Naive B cell (primary cell): Measurements from ENCODE around the gene TRAF3IP3. TPM values are rescaled to one million over a fixed set of nuclear protein-coding genes. Genes with fewer than 3 reads are reported as not detected.
A peak's percentile ranks its signal among the peaks of the same experiment; 100 is the strongest.

Experiments
- ATAC-seq, 2 donors: fragments of 150-1000 bp; cut with Tn5 transposase; 2 replicates each; pipeline ENCODE4 v1.10.0; 2021; ENCODE audit warnings: low read depth in 2 of 2, mild to moderate bottlenecking in 2 of 2, moderate library complexity in 2 of 2
- DNase-seq: peaks from one replicate; pipeline ENCODE4 v3.0.0; 2022
- H3K27ac Mint-ChIP-seq, 6 donors: one replicate each; pipeline ENCODE4 v1.8.0; 2020 to 2022; ENCODE audit warnings: mild to moderate bottlenecking in 6 of 6, mixed read lengths in 6 of 6, moderate library complexity in 5 of 6, inconsistent platforms in 2 of 6
- H3K27me3 Mint-ChIP-seq, 3 donors: one replicate each; pipeline ENCODE4 v1.8.0; 2021 to 2022; ENCODE audit warnings: mixed read lengths in 3 of 3, mild to moderate bottlenecking in 1 of 3
- H3K36me3 Mint-ChIP-seq, 2 donors: one replicate each; pipeline ENCODE4 v1.8.0; 2020 to 2022; ENCODE audit warnings: mixed read lengths in 2 of 2, inconsistent platforms in 1 of 2, mild to moderate bottlenecking in 1 of 2
- H3K4me1 Mint-ChIP-seq, 3 donors: one replicate each; pipeline ENCODE4 v1.8.0; 2020 to 2022; ENCODE audit warnings: mixed read lengths in 3 of 3, inconsistent platforms in 1 of 3, mild to moderate bottlenecking in 1 of 3, moderate library complexity in 1 of 3
- H3K4me3 Mint-ChIP-seq, 8 donors: one replicate each; pipeline ENCODE4 v1.8.0; 2020 to 2022; ENCODE audit warnings: mild to moderate bottlenecking in 8 of 8, mixed read lengths in 8 of 8, moderate library complexity in 8 of 8, inconsistent platforms in 2 of 8
- H3K9me3 Mint-ChIP-seq, 7 donors: one replicate each; pipeline ENCODE4 v1.8.0; 2020 to 2022; ENCODE audit warnings: mixed read lengths in 7 of 7, mild to moderate bottlenecking in 5 of 7, inconsistent platforms in 2 of 7, moderate library complexity in 1 of 7
- polyA plus RNA-seq, 6 donors: library from polyadenylated mRNA; unstranded; fragments of 300-500 nt; fragmentation: Illumina TruSeq; gene quantifications; one replicate each; pipeline ENCODE4 v1.2.3, GENCODE V29; 2021; ENCODE audit warnings: low read depth in 6 of 6

TRAF3IP3 gene
- polyA plus RNA-seq, 6 donors from 2014 or later: 161 to 281 (median 243) TPM

DNA sequence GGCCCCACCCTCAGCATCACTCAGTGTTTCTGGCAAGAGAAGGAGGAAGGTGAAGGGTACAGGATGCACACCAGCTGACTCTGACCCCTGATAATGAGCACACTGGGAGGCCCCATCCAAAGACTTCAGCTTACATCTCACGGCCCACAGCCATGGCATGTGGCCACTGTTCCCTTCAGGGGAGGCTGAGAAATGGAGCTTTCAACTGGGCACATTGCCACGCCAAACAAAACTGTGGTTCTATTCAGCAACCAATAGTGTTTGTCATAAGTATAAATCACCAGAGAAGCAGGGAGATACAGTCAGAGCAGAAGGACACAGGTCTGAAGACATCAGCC lies 12.7 kb upstream of the TRAF3IP3 start:
- no peak overlapping the region for H3K4me3 Mint-ChIP-seq
- no peaks in the 10 kb centered on the region for H3K36me3 Mint-ChIP-seq
- no peaks in the 10 kb centered on the region for H3K9me3 Mint-ChIP-seq
- ATAC-seq (no peak), DNase-seq (no peak)
- H3K27ac Mint-ChIP-seq: peak overlapping the region in 1 of 6 donors; percentile 10
- H3K4me1 Mint-ChIP-seq: peaks cover 1 to 8% (median 6%) of the 10 kb centered on the region in 3 donors
- H3K27me3 Mint-ChIP-seq: peaks cover 0 to under 1% (median 0%) of the 10 kb centered on the region in 3 donors

DNA sequence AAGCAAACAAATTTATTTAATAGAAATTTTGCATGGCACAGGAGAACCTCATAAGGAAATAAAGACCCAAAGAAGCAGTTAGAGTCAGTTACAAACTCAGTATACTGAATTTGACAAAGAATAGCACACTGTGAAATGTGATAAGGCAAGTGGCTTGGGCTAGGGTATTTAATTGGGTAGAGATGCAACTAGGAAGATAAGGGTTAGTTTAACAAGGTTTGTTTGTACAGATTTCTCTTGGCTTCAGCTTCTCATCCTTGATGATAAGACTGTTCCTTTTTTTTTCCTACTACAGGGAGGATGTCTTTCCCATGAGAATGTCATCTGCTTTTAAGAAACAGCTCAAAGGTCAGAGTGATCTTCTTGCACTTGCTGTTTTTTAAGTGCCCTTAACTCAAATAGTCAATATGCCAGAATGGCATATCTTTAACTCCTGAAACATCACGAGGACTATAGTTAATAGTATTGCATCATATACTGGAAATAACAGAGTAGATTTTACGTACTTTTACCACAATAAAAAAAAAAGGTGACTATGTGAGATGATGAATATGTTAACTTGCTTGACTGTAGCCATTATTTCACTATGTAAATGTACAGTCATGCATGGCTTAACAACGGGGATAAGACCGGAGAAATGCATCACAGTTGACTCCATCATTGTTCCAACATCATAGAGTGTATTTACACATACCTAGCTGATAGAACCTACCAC lies 9.2 kb upstream of the TRAF3IP3 start:
- Mint-ChIP-seq H3K4me1 (peaks cover 7 to 18% (median 16%) of the 10 kb centered on the region in 3 donors), H3K4me3 (peak overlapping the region in 3 of 8 donors; percentile 34 to 39 (median 36)), H3K36me3 (no peaks in the 10 kb centered on the region), H3K9me3 (no peaks in the 10 kb centered on the region), H3K27me3 (no peaks in the 10 kb centered on the region), H3K27ac (no peak overlapping the region)
- DNase-seq: no peak
- no peak for ATAC-seq

- DNase-seq (peak; percentile 70), ATAC-seq (peak; percentile 88 to 94)
- no peaks in the 10 kb centered on the region for H3K36me3 Mint-ChIP-seq
- H3K4me1 Mint-ChIP-seq: peaks cover 16 to 29% (median 27%) of the 10 kb centered on the region in 3 donors
- no peaks in the 10 kb centered on the region for H3K27me3 Mint-ChIP-seq
- H3K27ac Mint-ChIP-seq: peak overlapping the region; percentile 42 to 92 (median 86)
- H3K9me3 Mint-ChIP-seq: no peaks in the 10 kb centered on the region
- peak overlapping the region; percentile 40 to 93 (median 90) for H3K4me3 Mint-ChIP-seq
Observed at GRCh38 chr1:209747580-209748262, 8.1 kb upstream of the TRAF3IP3 start.

- H3K27ac Mint-ChIP-seq: peak overlapping the region in 1 of 6 donors; percentile 42
- H3K9me3 Mint-ChIP-seq: no peaks in the 10 kb centered on the region
- peak overlapping the region in 2 of 8 donors; percentile 61 to 79 for H3K4me3 Mint-ChIP-seq
- no peaks in the 10 kb centered on the region for H3K27me3 Mint-ChIP-seq
- ATAC-seq: no peak
- no peak for DNase-seq
- H3K4me1 Mint-ChIP-seq: peaks cover 16 to 32% (median 27%) of the 10 kb centered on the region in 3 donors
- H3K36me3 Mint-ChIP-seq: no peaks in the 10 kb centered on the region
Observed at GRCh38 chr1:209748620-209749019, 7.2 kb upstream of the TRAF3IP3 start.

DNA sequence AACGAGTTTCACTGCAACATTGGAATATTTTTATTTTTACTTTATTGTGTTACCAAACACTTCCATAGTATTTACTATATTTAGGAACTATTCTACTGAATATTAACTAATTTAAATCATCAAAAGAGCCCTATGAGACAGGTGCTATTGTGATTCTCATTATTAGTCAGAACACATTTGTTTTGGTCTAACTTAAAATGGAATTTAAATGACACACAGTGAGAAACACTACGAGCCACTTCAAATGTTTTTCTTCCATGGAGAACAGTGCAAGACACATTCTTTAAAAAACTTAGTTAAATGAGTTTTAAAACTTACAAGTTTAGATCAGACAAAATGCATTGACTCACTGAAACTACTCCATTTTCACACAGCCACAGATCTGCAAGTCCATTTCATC lies 6.6 kb upstream of the TRAF3IP3 start:
- DNase-seq (no peak), ATAC-seq (no peak)
- Mint-ChIP-seq H3K4me1 (peaks cover 16 to 32% (median 27%) of the 10 kb centered on the region in 3 donors), H3K9me3 (no peaks in the 10 kb centered on the region), H3K36me3 (no peaks in the 10 kb centered on the region), H3K27me3 (no peaks in the 10 kb centered on the region), H3K4me3 (no peak overlapping the region), H3K27ac (no peak overlapping the region)

GRCh38 chr1:209749670-209750323 lies 6.1 kb upstream of the TRAF3IP3 start:
- H3K27ac Mint-ChIP-seq: no peak overlapping the region
- H3K27me3 Mint-ChIP-seq: no peaks in the 10 kb centered on the region
- H3K4me3 Mint-ChIP-seq: no peak overlapping the region
- ATAC-seq (no peak), DNase-seq (no peak)
- H3K36me3 Mint-ChIP-seq: no peaks in the 10 kb centered on the region
- no peaks in the 10 kb centered on the region for H3K9me3 Mint-ChIP-seq
- peaks cover 16 to 33% (median 27%) of the 10 kb centered on the region in 3 donors for H3K4me1 Mint-ChIP-seq

- H3K27me3 Mint-ChIP-seq: no peaks in the 10 kb centered on the region
- H3K4me3 Mint-ChIP-seq: peak overlapping the region in 5 of 8 donors; percentile 16 to 77 (median 50)
- DNase-seq (no peak), ATAC-seq (peak in 1 of 2 donors; percentile 6)
- H3K9me3 Mint-ChIP-seq: no peaks in the 10 kb centered on the region
- peaks cover 33 to 51% (median 46%) of the 10 kb centered on the region in 3 donors for H3K4me1 Mint-ChIP-seq
- peak overlapping the region in 5 of 6 donors; percentile 10 to 96 (median 67) for H3K27ac Mint-ChIP-seq
- H3K36me3 Mint-ChIP-seq: no peaks in the 10 kb centered on the region
Observed at GRCh38 chr1:209751627-209752231, 4.1 kb upstream of the TRAF3IP3 start.

DNA sequence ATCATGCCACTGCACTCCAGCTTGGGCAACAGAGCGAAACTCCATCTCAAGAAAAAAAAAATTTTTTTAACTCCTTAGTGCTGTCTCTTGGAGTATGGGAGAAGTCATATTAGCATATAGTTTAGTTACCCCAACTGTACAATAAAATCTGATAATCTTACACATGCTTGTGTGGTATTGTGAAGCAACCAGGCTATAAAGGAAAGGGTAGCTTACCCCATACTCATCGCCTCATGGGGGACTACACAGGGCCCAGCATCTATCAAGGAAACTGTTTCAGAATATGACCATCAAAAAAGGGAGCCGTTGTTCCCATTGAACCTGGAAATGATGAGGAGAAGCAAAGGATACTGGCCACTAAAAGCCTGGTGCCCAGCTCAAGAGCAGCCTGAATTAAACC lies 3.0 kb upstream of the TRAF3IP3 start:
- Mint-ChIP-seq H3K4me1 (peaks cover 38 to 56% (median 47%) of the 10 kb centered on the region in 3 donors), H3K9me3 (no peaks in the 10 kb centered on the region), H3K4me3 (no peak overlapping the region), H3K36me3 (no peaks in the 10 kb centered on the region), H3K27me3 (no peaks in the 10 kb centered on the region), H3K27ac (no peak overlapping the region)
- no peak for DNase-seq
- no peak for ATAC-seq

GRCh38 chr1:209755256-209755655 lies 597 bp upstream of the TRAF3IP3 start:
- Mint-ChIP-seq H3K4me3 (peak overlapping the region in 7 of 8 donors; percentile 93 to 99 (median 97)), H3K9me3 (no peaks in the 10 kb centered on the region), H3K27me3 (no peaks in the 10 kb centered on the region), H3K4me1 (peaks cover 52 to 73% (median 64%) of the 10 kb centered on the region in 3 donors), H3K36me3 (peaks cover 0 to 14% of the 10 kb centered on the region in 2 donors), H3K27ac (peak overlapping the region; percentile 86 to 97 (median 94))
- ATAC-seq (no peak), DNase-seq (no peak)

- Mint-ChIP-seq H3K4me1 (peaks cover 57 to 79% (median 72%) of the 10 kb centered on the region in 3 donors), H3K27me3 (no peaks in the 10 kb centered on the region), H3K9me3 (no peaks in the 10 kb centered on the region), H3K4me3 (peak overlapping the region; percentile 93 to 99 (median 98)), H3K36me3 (peaks cover 4 to 28% of the 10 kb centered on the region in 2 donors), H3K27ac (peak overlapping the region; percentile 86 to 97 (median 94))
- ATAC-seq (peak; percentile 37 to 40), DNase-seq (peak; percentile 39)
Observed at GRCh38 chr1:209756615-209757445, 977 bp downstream of the TRAF3IP3 start.

GRCh38 chr1:209758400-209758799 lies 2.5 kb downstream of the TRAF3IP3 start:
- H3K27ac Mint-ChIP-seq: peak overlapping the region; percentile 5 to 97 (median 90)

GRCh38 chr1:209759829-209760359 lies 4.0 kb downstream of the TRAF3IP3 start:
- peak overlapping the region in 4 of 6 donors; percentile 68 to 86 (median 78) for H3K27ac Mint-ChIP-seq
- H3K36me3 Mint-ChIP-seq: peaks cover 19 to 58% of the 10 kb centered on the region in 2 donors
- H3K4me3 Mint-ChIP-seq: peak overlapping the region in 2 of 8 donors; percentile 10 to 95
- no peak for ATAC-seq
- H3K27me3 Mint-ChIP-seq: no peaks in the 10 kb centered on the region
- peaks cover 55 to 88% (median 84%) of the 10 kb centered on the region in 3 donors for H3K4me1 Mint-ChIP-seq
- no peak for DNase-seq
- no peaks in the 10 kb centered on the region for H3K9me3 Mint-ChIP-seq

More at GRCh38 chr1:209758400-209758799, 2.5 kb downstream of the TRAF3IP3 start:
- H3K4me1 Mint-ChIP-seq: peaks cover 50 to 82% (median 80%) of the 10 kb centered on the region in 3 donors
- H3K27me3 Mint-ChIP-seq: no peaks in the 10 kb centered on the region
- DNase-seq: no peak
- no peaks in the 10 kb centered on the region for H3K9me3 Mint-ChIP-seq
- peaks cover 14 to 44% of the 10 kb centered on the region in 2 donors for H3K36me3 Mint-ChIP-seq
- peak overlapping the region; percentile 87 to 98 (median 95) for H3K4me3 Mint-ChIP-seq
- no peak for ATAC-seq
